NCI-H446 (cell line): ENCODE results near the gene TRAPPC10.

Experiments
- DNase-seq, 2 experiments: peaks; one replicate each; lab custom pipeline; 2025; lab: John Stamatoyannopoulos, UW

The TRAPPC10 gene

DNA sequence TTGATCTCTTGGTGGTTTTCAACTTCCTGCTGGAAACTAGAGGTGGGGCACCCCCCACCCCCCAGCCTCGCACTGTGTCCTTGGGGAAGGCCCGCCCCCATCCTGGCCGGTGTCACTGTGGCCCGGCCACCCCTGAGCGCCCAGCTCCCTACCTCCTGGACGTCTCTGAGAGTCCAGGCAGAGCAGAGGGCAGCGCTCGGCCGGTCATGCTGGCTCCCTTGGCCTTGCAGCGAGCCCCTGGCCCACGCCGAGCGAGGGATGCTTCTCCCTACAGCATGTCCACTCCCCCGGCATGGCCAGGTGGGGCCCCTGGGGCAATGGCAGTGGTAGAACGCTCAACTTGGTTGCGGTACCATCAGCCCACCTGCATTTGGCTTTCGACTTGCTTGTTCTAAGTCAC, 28.7 kb upstream of the TRAPPC10 start:
- no peak for DNase-seq

DNA sequence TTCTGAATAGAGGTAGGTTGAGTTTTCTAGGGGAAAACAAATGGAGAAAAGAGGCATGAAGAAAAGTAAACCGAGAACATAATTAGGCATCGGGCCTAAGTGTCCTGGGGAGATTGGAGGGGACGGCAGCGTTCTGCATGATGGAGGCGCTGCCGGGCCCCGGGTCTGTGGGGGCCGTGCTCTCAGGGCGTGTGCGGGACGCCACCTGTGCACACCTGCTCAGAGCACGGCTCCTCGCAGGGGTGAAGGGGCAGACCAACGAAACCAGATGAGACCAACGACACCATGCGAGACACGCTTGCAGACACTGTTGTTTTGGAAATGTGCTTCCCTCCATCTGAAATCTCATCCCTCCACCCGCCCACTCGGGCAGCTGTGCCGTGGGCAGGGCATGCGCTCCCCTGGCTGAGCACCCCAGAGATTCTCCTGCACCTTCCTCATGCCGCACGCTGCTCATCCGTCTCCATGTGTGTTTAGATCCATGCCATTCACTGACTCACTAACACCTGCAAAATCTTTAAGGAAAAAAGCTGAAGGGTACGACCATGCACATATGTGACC, 28.2 kb upstream of the TRAPPC10 start:
- DNase-seq: no peak

DNA sequence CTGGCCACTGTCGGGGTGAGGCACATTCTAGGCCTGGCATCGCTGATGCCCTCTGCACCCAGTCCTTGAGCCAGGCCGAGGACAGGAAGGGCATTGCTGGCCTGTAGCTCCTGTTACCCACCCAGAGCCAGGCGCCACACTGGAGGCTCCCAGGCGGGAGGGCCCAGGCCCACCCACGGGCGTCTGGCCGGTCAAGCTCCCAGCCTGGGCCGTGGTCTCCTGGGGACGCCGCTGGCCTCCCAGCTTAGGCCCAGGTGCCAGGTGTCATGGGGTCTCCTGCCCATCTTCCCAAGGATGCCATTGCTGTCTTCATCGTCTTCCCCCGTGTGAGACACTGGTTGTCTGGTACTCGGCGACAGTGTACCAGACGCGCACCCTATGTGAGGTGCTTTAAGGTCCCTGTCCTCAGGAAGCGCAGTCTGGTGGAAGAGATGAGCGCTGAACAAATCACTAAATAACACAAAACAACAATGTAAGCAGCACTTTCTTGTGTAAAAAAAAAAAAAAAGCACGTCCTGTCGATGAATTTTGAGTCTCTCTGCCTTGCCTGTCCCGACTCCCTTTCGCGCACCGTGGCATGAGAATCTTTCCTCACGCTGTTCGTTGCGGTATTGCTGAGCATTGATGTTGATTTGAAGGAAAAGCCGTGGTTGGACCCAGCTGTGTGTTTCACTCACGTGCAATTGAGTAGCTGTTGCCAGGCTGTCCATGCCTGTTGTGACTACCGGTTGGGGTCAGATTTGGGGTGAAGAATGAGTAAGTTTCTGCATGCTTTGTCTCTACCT, 27.0 kb upstream of the TRAPPC10 start:
- DNase-seq: no peak

DNA sequence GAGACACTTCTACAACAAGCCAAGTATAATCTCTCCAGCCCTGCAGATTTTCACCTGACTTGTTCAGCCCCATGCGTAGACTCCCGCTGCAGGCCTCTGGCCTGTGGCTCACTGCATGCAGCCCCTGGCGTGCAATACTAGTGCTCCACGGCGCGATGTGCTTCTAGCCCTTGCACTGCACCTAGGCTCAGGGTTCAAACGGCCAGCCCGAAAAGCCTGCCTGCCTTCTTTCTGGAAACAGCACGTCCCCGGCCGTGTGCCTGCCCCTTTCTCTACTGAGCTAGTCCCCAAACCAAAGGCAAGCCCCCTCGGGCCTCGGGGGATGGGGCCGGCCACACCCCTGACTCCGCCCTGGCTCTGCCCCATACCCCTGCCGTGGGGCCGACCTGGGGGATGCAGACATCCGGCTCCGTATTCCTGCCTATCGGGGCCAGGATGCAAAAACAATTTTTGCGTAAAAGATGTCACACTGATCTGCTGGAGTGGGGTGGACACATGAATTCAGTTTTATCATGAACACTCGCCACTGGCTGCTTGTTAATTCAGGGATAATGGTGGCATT, 26.3 kb upstream of the TRAPPC10 start:
- DNase-seq: no peak

DNA sequence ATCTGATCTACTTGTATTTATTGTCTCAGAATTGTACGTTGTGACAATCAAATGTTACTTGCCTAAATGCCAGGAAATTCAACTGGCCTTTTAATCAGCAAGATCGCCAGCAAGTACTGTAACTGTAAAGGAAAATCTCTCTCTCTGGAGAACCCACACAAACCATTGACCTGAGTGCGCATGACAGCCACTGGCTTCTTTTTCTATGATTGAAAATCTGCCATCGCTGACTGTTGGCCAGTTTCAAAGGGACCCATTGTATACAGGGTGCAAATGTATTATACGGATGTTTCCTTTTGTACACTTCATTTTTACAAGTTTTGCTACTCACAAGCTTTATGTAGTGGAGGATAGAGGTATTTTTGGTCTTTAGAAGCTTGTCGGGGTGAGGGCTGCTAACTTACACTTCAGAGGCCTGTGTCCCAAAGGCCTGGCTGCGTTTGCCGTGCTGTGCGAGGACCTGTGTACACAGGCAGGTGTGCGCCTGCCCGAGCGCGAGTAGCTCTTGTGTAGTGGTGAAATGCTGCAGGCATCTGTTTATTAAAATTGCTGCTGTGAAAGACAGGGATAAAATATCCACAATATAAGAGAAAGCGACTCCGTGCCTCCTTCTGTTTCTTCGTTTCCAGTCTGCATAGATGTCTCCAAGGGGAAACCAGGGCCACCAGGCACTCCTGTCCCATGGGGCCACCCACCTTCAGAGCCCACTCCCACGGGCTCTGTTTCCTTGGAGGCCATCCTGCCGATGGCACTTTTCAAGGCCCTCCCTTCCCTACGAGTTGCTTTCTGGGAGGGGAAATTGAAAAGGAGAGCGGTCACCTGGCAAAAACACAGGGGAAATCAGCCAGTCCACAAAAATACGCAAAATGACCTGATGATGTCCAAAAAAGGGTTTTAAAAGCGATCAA, 25.3 kb upstream of the TRAPPC10 start:
- no peak for DNase-seq

DNA sequence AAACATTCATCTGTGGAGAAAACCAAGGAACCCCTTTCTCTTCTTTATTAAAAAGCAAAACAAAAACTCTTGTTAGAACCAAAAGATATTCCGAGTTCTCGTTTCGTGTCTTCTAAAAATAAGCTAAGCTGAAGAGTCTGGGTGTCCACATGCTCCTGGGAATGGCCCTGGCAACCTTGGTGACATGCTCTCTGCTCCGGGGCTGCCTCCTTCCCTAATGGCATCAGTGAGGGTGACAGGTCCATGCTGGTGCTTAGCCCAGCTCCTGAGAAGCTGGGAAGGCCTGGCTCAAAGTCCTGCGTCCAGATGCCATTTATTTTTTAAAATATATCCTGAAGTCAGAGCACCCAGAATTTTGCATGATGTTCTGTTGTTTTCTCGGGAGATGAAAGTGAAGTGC, 24.6 kb upstream of the TRAPPC10 start:
- DNase-seq: no peak

DNA sequence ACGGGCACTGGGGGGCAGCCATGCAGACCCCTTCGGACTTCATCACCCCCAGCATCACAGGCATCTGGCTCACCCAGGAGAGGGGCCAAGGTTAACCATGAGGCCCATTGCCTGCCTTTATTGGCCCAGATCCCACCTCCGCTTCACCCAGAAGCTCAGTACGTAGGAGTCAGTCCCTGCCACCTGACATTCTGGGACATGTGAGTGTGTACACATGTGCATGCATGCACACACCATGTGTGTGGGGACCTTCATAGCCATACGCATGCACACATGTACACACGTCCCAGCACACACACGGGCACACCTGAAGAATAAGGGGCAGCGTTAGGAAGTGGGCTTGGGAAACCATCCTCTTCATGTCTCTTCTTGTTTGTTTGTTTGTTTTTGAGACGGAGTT, 24.1 kb upstream of the TRAPPC10 start:
- no peak for DNase-seq

DNA sequence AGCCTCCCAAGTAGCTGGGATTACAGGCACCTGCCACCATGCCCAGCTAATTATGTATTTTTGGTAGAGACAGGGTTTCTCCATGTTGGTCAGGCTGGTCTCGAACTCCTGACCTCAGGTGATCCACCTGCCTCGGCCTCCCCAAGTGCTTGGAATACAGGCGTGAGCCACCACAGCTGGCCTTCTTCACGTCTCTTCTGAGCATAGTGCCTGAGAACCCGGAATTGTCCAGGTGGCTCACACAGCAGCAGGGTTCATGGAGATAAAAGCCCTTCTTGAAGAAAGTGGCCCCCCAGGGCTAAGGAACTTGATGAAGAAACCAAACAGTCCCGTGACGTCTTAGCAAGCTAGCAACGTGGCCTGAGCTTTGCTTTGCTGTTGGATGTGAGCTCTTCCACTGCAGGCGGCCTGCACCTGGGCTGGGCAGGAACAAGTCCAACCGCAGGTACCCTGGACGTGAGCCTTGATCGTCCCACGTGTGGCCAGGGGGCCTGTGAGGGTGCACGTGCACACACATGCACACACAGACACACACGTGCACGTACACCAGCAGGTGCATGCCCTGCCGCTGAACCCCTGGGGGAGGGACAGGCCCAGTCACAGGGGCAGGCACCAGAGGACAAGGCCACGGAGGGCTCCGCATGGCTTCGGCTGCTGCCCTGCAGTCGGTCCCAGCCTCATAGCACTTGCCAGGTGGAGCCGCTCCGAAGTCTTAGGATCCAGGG, 23.4 kb upstream of the TRAPPC10 start:
- DNase-seq: no peak

DNA sequence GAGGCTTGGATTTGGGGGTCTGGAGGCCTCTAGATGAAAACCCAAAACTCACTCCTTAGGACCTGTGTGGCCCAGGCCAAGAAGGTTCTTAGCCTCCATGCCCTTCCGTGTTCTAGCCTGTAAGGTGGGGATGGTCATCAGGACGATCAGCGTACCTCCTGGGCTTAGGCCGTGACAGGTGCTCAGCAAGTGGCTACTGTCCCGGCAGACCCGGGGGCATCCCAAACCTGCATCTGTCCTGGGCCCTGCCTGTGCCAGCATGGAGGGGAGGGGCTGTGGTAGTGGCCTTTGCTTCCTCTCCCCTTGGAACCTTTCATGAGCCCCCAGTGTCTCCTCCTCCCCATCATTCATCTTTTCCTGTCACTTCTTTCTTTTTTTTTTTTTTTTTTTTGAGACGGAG, 22.7 kb upstream of the TRAPPC10 start:
- no peak for DNase-seq

DNA sequence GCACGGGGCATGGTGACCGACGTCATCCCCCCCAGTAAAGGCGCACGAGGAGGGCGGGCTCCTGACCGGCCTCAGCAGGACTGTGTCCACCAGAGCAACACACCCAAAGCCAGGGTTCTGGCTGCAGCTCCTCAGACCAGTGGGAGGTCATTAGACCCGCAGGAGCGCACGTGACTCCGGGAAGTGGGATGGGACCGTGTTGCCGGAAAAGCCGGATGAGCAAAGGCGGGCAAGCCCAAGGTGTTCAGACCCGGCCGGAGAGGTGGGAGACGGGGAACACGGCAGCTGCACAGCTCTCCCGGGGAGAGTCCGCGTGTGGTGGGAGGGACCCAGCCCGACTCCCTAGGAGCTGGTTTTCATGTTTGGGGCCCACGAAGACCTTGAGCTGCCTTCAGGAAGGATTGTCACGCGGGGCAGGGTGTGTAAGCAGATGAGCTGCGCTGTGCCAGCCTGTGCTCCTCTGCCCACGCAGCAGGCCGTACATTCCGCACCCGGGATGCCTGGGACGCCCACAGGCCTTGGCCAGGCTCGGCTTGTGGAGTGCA, 20.6 kb upstream of the TRAPPC10 start:
- no peak for DNase-seq

DNA sequence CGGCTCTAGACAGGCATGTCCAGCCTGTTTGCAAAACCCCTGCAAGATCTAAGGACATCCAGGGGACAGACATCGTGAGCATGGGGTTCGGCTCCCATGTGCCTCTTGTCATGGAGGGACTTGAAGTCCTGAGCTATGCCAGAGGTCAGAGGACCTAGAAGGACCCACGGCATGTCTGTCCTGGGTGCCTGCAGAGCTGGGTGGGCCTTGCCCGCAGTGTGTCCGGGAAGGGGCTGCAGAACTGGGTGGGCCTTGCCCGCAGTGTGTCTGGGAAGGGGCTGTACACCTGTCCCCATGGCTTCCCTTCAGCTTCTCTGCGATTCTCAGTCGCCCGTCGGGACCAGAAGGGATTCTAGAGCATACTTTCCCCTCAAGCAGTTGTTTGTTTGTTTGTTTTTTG, 20.0 kb upstream of the TRAPPC10 start:
- DNase-seq: no peak

DNA sequence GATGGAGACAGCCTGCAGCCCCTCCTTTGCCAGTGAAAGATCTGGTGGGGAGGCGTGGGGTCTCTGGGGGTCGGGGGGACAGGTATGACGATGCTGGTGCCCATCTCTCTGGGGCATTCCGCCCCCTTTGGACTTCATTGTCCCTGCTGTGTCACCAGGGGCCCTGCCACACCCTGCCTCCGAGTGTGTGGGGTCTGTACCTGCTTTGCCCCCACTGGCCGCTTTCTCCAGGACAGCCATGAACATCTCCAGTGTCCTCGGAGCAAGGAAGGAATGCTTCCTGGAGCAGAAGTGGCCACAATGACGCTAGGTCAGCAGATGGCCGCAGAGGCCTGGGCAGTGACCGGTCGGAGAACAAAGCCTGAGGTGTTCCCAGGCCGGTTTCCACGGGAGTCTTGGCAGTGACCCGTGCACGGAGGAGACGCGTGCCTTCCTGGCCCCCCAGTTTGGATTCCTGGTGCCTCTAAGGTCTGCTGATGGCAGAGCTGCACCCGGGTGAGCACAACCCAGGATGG, 18.6 kb upstream of the TRAPPC10 start:
- no peak for DNase-seq

DNA sequence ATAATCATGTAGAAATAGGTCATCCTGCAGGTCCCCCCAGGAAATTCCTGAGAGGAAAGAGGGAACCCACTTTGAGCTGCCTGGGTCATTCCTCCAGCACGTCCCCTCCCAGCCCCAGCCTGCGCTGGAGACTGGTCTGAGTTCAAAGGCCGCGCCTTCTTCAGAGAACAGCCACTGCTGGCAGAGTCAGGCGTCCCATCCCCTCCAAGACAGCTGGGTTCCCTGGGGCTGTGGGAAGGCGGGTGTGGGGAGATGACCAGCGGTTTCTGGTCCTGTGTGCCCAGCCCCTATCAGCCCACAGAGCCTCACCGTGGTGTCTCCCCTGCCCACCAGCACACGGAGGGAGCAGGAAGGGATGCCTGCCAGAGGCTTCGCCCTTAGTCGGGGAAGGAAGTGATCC, 18.0 kb upstream of the TRAPPC10 start:
- DNase-seq: no peak

DNA sequence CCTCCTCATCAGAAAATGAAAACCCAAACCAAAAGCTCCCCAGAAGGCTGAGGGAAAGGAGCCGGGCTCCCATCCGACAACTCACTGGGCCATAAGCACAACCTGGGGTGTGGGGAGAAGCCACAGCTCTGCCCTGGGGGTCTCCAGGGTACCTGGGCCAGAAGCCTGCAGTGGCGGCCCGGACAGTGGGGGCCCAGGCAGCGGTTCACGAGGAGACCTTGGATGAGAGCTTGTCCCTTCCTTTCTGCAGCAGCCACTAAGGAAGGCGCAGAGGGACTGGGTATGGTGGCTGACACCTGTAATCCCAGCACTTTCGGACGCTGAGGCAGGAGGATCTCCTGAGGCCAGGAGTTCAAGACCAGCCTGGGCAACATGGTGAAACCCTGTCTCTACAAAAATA, 17.5 kb upstream of the TRAPPC10 start:
- no peak for DNase-seq

DNA sequence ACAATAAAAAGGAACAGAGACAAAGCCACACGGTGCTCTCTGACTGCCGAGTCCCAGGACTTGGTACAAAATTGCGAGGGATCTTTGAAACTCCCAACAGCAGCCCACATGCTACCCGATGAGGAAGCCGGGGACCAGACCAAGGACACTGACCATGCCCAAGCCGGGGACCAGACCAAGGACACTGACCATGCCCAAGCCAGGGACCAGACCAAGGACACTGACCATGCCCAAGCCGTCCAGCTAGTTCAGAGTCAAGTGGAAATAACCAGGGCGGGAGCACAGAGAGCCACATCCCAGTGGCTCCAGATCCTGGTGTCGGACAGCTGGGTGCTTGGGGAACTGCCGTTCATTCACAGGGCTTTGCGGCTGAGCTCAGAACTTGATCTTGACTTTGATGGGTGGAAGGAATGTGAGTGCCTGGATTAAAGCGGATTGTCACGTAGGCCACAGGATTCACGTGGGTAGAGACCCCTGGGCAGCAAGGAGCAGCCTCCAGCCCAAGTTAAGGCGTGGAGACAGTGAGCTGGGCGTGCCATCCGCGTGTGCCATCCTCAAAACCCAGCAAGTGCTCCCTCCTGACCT, 16.5 kb upstream of the TRAPPC10 start:
- DNase-seq: no peak

DNA sequence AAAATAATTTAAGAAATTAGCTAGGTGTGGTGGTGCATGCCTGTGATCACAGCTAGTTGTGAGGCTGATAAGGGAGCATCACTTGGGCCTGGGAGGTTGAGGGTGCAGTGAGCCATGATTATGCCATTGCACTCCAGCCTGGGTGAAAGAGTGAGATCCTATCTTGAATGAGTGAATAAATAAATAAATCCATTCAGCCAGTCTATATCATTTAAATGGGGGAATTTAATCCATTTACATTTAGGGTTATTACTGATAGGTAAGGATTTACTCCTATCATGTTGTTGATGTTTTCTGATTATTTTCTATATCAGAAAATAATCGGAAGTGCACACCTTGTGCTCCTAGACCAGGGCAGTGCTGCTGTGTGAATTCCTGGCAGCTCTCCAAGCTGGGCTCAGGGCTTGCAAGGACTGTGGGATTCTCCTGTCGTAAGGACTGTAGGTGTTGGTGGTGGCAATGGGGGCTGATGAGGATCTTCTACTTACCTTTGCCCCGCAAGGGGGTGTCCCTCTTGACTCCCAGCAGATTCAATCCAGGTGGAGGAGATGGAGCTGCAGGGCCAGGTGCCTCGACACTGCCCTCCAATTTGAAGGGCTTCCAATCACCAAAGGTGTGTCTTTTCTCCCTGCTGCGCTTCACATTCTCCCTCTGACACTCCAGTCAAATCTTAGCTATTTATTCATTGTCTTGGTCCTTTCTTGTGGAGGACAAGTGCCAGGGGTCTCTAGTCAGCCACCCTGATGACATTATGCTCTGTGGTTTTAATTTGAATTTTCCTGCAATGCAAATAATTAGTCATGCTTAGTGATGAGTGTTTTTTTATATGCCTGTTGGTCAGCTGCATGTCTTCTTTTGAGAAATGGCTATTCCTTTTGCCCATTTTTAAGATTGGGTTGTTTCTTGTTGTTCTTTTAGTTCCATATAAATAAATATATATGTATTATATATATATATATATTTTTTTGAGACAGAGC, 14.1 kb upstream of the TRAPPC10 start:
- DNase-seq: no peak

DNA sequence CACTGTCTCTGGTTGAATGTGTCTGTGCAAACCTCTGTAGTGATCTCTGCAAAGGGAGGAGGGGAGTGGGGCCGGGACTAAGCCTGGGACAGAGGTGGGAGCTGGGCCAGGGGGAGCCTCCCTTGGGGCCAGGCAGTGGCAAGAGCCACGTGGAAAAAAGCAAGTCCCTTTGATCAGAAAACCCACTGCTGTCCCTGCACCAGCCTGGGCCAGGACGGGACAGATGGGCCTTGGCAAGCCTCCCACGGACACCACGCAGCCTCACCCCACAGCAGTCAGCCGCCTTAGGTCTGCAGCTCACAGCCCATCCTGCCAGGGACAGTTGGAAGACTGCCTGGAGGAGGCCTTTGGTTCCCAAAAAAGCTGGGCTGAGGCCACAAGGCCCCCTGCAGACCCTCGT, 11.7 kb upstream of the TRAPPC10 start:
- peak in 1 of 2 experiments; percentile 36 for DNase-seq

DNA sequence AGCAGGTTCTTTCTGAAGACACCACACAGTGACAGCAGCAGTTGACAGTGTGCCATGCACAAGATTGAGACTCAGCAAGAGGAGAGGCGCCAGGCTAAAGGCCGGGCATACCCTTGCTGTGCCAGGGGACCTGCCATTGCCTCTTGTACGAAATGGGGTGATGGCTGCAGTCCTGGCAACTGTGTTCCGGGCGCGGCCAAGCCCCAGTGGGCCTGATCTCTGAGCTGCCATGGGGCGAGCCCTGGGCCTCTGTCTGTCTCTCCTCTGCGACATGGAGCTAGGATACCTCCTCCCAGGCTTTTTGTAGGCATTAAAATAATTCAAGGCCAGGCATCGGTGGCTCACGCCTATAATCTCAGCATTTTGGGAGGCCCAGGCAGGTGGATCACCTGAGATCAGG, 9.6 kb upstream of the TRAPPC10 start:
- DNase-seq: no peak

DNA sequence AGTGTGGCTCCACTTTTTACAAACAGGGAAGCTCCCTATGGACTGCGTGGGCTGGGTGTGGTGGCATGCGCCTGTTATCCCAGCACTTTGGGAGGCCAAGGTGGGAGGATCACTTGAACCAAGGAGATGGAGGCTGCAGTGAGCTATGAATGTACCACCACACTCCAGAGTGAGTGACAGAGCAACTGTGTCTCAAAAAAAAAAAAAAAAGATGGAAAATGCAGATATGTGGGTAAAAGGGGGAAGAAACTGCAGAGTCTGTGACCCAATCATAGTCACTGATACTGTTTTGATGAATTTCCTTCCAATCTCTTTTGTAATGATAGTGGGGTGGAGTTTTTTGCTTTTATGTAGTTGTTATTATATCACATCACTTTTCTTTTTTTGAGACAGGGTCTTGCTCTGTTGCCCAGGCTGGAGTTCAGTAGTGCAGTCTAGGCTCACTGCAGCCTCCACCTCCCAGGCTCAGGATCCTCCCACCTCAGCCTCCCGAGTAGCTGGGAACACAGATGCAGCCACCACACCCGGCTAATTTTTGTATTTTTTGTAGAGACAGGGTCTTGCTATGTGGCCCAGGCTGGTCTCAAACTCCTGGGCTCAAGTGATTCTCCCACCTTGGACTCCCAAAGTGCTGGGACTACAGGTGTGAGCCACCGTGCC, 8.7 kb upstream of the TRAPPC10 start:
- DNase-seq: no peak
